HG03457 (cell line): ENCODE results near the gene FCN1.

Experiments
- ATAC-seq: cut with Tn5 transposase; IDR thresholded peaks from one replicate; pipeline ENCODE4 v1.9.1; 2021; ENCODE audit warnings: moderate number of reproducible peaks; ENCODE audit not compliant: unreplicated experiment

FCN1 gene

GRCh38 chr9:134894136-134894860 is 23.4 kb downstream of the FCN1 start:
- ATAC-seq, result no peak

- ATAC-seq, result no peak
Observed at GRCh38 chr9:134892820-134893420, 24.8 kb downstream of the FCN1 start.

DNA sequence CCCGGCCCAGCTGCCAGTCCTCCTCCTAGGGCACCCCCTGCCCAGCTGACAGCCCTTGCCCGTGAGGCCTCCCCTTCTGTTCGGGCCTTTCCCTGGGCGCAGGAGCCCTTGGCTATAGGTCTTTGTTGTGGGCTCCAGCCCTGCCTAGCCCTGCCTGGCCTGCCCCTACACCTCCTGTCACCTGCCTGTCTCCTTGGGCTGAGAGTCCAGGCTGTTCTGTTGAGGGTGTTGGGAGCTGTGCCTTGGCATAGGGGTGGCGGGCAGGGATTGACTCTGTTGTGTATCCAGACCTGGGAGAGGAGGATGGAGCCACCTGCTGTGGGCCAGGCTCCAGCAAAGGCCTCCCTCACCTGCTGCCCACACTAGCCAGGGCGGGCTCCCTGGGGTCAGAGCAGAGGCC is 25.5 kb downstream of the FCN1 start:
- ATAC-seq, result no peak

DNA sequence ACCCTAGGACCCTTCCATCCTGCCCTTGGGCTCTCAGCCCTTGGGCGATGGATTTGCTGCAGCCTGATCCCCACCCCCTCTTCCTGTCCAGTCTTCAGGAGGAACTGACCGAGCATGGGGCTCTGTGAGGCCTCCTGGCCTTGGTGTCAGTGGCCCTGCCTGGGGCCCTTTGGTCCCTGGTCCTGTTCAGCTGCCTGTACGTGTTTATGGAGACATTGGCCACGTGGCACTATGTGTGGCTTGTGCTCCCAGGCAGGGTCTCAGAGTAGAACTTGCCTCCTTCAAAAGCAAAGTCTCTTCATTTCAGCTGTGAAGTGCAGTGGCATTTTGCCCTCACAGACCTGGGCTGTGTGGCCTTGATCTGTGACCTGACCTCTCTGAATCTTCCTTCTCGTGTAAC is 26.0 kb downstream of the FCN1 start:
- ATAC-seq, result no peak

- no peak for ATAC-seq
Observed at GRCh38 chr9:134891053-134891452, 26.7 kb downstream of the FCN1 start.

GRCh38 chr9:134890155-134890495 is 27.6 kb downstream of the FCN1 start:
- no peak for ATAC-seq

GRCh38 chr9:134889386-134890154 is 28.1 kb downstream of the FCN1 start:
- ATAC-seq, result no peak

GRCh38 chr9:134888603-134889190 is 29.0 kb downstream of the FCN1 start:
- ATAC-seq, result no peak

DNA sequence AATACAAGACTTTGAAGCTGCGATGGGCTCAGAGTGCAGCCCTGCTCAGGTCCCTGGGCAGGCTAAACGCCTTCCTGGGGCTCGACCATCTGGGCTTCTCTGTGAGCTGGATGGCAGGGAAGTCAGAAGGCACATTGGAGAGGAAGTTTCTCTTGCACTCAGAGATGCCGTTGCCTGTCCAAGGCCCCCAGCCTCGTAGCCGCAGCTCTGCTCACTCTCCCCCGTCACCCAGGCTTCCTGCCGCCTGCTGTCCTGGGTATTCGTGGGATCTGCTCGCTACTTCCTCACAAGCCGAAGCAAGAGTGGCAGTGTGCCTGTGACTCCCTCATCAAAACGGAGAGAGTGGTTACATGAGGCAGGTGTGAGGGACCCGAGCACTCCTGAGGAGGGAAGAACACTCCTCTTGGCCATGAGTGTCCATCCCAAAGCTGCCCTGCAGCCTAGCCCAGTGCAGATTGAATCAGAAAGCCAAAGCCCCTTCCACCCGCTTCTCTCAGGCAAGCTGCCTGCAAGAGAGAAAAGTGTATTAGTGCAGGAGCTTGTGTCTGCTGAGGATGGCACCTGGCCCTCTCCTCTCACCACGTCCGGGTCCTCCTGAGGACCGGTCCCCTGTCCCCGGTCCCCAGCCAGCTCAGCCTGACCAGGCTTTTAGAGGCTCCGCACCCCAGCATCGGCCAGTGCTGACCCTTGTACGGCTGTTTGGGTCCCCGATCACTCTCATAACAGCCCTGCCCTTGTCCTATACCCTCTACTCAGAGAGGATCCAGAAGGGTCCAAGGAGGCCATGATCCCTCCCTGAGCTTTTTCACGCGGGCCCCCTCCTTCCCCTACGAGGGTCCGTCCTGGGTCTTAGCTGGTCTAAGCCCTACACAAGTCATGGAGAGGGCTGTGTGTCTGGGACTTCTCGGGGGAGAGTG is 29.8 kb downstream of the FCN1 start:
- ATAC-seq, result no peak

- ATAC-seq, result no peak
Observed at GRCh38 chr9:134887219-134887618, 30.5 kb downstream of the FCN1 start.

GRCh38 chr9:134886413-134886913 is 31.2 kb downstream of the FCN1 start:
- ATAC-seq, result no peak

GRCh38 chr9:134885679-134886412 is 31.9 kb downstream of the FCN1 start:
- no peak for ATAC-seq

GRCh38 chr9:134885001-134885678 is 32.6 kb downstream of the FCN1 start:
- no peak for ATAC-seq

DNA sequence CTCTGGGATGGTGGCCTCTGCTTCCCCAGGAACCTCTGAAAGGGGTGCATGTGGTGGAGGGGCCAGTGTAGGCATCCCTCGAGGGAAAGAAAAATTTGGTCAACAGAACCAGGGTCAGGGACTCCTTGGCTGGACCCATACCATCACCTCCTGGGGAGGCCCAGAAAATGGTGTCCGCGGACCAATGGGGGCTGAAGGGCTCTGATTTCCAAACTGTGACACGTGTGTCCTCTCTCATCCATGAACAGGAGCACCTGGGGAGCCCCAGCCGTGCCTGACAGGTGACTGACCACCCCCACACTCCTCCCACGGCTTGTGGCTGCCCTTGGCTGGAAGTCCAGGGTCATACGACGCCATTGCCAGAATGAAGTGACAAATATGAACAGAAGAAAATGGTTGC is 33.2 kb downstream of the FCN1 start:
- ATAC-seq, result no peak

DNA sequence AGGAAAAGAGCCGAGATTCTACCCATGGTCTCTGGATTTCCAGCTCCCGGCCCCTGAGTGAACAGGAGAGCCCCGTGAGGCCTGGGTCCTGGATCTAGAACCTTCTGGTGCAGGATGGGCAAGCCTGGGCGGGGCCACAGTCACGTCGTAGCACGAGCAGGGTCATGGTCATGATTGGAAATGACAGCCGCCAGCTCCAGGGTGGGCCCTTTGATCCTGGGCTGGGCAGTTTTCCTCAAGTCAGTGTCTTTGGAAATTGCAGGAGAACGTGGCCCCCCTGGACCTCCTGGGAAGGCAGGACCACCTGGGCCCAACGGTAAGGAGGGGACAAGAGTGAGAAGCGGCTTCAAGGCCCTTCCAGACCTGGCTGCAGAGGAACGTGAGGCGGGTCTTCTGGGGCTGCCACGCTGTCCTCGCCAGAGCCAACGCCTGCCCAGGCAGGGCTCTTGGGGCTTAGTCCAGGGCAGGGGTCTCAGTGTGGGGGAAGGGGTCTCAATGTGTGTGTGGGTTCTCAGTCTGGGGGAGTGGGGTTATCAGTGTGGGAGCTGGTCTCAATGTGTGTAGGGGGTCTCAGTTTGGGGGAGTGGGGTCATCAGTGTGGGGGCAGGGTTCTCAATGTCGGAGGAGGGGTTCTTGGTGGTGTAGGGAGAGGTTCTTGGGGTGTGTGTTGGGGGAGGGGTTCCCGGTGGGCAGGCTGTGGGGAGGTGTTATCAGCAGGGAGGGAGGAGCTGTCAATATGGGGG is 34.5 kb downstream of the FCN1 start:
- ATAC-seq, result no peak

- ATAC-seq, result no peak
Observed at GRCh38 chr9:134882204-134882785, 35.4 kb downstream of the FCN1 start.

DNA sequence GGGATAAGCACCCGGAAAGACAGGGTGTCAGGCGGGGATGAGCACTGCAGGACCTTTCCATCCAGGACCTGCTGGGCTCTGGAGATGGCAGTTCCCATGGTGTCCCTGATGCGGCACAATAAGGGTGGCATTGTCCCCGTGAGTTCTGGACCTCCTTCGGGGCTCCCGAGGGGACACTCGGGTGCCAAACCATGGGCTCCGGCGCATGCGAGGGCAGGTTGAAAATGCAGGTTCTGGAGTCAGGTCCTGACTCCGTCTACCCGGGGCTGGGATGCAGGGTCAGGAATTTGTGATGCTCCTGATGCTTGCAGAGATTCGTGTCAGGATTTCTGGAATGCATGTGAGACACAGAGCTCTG is 36.4 kb downstream of the FCN1 start:
- no peak for ATAC-seq
